A549 (cell line): Measurements from ENCODE around the gene RPLP2. TPM values are rescaled to one million over a fixed set of nuclear protein-coding genes. Genes with fewer than 3 reads are reported as not detected.

Experiments used
- CEBPB ChIP-seq, 2 experiments: fragments of >200 bp in 1 of 2; sonication (Bioruptor Twin) in 1 of 2; formaldehyde crosslinking in 1 of 2; IDR thresholded peaks; 2 replicates each; pipeline ENCODE4 v1.6.1; 2012 to 2016
- EHMT2 ChIP-seq: fragments of 200-600 bp; sonication (generic); IDR thresholded peaks from 2 replicates; pipeline ENCODE4 v1.6.1; 2016; ENCODE audit warnings: antibody characterized with exemption, low read depth, mild to moderate bottlenecking, moderate library complexity
- EP300 ChIP-seq, 2 experiments: fragments of >200 bp; sonication (Bioruptor Twin); formaldehyde crosslinking; IDR thresholded peaks; 2 replicates in 1 of 2; 3 replicates in 1 of 2; pipeline ENCODE4 v1.6.1; 2016 to 2017
- FOSB ChIP-seq: fragments of 250-450 bp; sonication (Bioruptor Pico); IDR thresholded peaks from 2 replicates; pipeline ENCODE4 v1.5.0; 2020; ENCODE audit warnings: mild to moderate bottlenecking, moderate library complexity
- FOSL2 ChIP-seq, 2 experiments: fragments of 450-650 bp in 1 of 2; fragments of >200 bp in 1 of 2; sonication (Bioruptor Twin) in 1 of 2; formaldehyde crosslinking; IDR thresholded peaks; 2 replicates each; pipeline versions ENCODE4 v1.5.0 to v1.6.1; 2016 to 2020; ENCODE audit warnings: mild to moderate bottlenecking in 1 of 2, moderate library complexity in 1 of 2
- HDAC2 ChIP-seq: fragments of 200-600 bp; sonication (generic); IDR thresholded peaks from 2 replicates; pipeline ENCODE4 v1.6.1; 2016
- HOXA7 ChIP-seq: fragments of 250-450 bp; sonication (Bioruptor Pico); IDR thresholded peaks from 2 replicates; pipeline ENCODE4 v1.5.0; 2020; ENCODE audit warnings: mild to moderate bottlenecking, moderate library complexity
- MAFK ChIP-seq: fragments of 450-650 bp; IDR thresholded peaks from 2 replicates; pipeline ENCODE4 v1.6.1; 2014; ENCODE audit not compliant: partially characterized antibody
- NFE2L2 ChIP-seq: fragments of 150-350 bp; conservative IDR thresholded peaks from 2 replicates; pipeline ENCODE4 v1.6.1; 2014; ENCODE audit warnings: low read length
- NR3C1 ChIP-seq: fragments of >200 bp; sonication (Bioruptor Twin); formaldehyde crosslinking; IDR thresholded peaks from 3 replicates; pipeline ENCODE4 v1.6.1; 2017
- POLR2AphosphoS2 ChIP-seq: conservative IDR thresholded peaks from 2 replicates; pipeline ENCODE4 v1.6.1; 2012; ENCODE audit warnings: low read length, improper control_type of control experiment, inconsistent platforms
- RAD21 ChIP-seq, 2 experiments: fragments of >200 bp in 1 of 2; sonication (Bioruptor Twin) in 1 of 2; formaldehyde crosslinking in 1 of 2; IDR thresholded peaks in 1 of 2; conservative IDR thresholded peaks in 1 of 2; 2 replicates in 1 of 2; 3 replicates in 1 of 2; pipeline ENCODE4 v1.6.1; 2012 to 2018; ENCODE audit warnings: inconsistent platforms in 1 of 2
- RARB ChIP-seq: fragments of 250-450 bp; sonication (Bioruptor Pico); IDR thresholded peaks from 2 replicates; pipeline ENCODE4 v1.8.0; 2021; ENCODE audit warnings: mild to moderate bottlenecking, moderate library complexity
- RCOR1 ChIP-seq: fragments of 150-350 bp; IDR thresholded peaks from 2 replicates; pipeline ENCODE4 v1.6.1; 2014; ENCODE audit warnings: antibody characterized with exemption, low read length, low read depth
- RFX5 ChIP-seq: fragments of 450-650 bp; IDR thresholded peaks from 2 replicates; pipeline ENCODE4 v1.7.1; 2014; ENCODE audit warnings: antibody characterized with exemption, mild to moderate bottlenecking, moderate library complexity
- RNF2 ChIP-seq: fragments of 200-600 bp; sonication (generic); IDR thresholded peaks from 2 replicates; pipeline ENCODE4 v1.6.1; 2016; ENCODE audit warnings: low read depth, mild to moderate bottlenecking, antibody characterized with exemption, moderate library complexity, borderline replicate concordance
- SREBF2 ChIP-seq: fragments of 450-650 bp; IDR thresholded peaks from 2 replicates; pipeline ENCODE4 v1.6.1; 2014; ENCODE audit warnings: mild to moderate bottlenecking, moderate library complexity
- TFCP2L1 ChIP-seq: fragments of 250-450 bp; sonication (Bioruptor Pico); IDR thresholded peaks from 2 replicates; pipeline ENCODE4 v1.5.0; 2021; ENCODE audit warnings: mild to moderate bottlenecking
- ZC3H11A ChIP-seq: fragments of 450-650 bp; IDR thresholded peaks from 2 replicates; pipeline ENCODE4 v1.6.1; 2014; ENCODE audit warnings: antibody characterized with exemption, mild to moderate bottlenecking
- polyA plus RNA-seq, 4 experiments: library from polyadenylated mRNA; depleted of rRNA in 3 of 4; stranded (reverse); fragments of >200 nt; fragmentation: RNase III in 1 of 4; extraction: RNeasy Plus Mini Kit Qiagen cat#74134 plus additional on column Dnase treatment in 1 of 4; gene quantifications; 2 replicates in 3 of 4; 3 replicates in 1 of 4; pipeline ENCODE4 v1.2.3, GENCODE V29; 2011 to 2017
- TF ChIP-seq, protein P1 (sequence below): fragments of >200 bp; sonication (Bioruptor Twin); formaldehyde crosslinking; IDR thresholded peaks from 3 replicates; pipeline ENCODE4 v1.5.1; 2016
- TF ChIP-seq, protein P2 (sequence below): fragments of 150-350 bp; IDR thresholded peaks from 2 replicates; pipeline ENCODE4 v1.6.1; 2014; ENCODE audit warnings: low read depth, mild to moderate bottlenecking, low read length
- TF ChIP-seq, protein P3 (sequence below): IDR thresholded peaks from 2 replicates; pipeline ENCODE4 v1.6.1; 2012
- TF ChIP-seq, protein P4 (sequence below): fragments of 250-450 bp; sonication (Bioruptor Pico); IDR thresholded peaks from 2 replicates; pipeline ENCODE4 v1.5.0; 2020; ENCODE audit warnings: low read depth, mild to moderate bottlenecking, moderate library complexity
- TF ChIP-seq, protein P5 (sequence below): IDR thresholded peaks from 2 replicates; pipeline ENCODE4 v1.6.1; 2012; ENCODE audit warnings: low read depth, borderline replicate concordance
- TF ChIP-seq, protein P6 (sequence below): fragments of 200-600 bp; sonication (generic); IDR thresholded peaks from 2 replicates; pipeline ENCODE4 v1.6.1; 2016; ENCODE audit warnings: antibody characterized with exemption, mild to moderate bottlenecking, moderate library complexity

RPLP2 gene
- polyA plus RNA-seq, 2 of the 4 experiments (the other 2 are of a cell fraction): 1,493 to 2,508 TPM

DNA sequence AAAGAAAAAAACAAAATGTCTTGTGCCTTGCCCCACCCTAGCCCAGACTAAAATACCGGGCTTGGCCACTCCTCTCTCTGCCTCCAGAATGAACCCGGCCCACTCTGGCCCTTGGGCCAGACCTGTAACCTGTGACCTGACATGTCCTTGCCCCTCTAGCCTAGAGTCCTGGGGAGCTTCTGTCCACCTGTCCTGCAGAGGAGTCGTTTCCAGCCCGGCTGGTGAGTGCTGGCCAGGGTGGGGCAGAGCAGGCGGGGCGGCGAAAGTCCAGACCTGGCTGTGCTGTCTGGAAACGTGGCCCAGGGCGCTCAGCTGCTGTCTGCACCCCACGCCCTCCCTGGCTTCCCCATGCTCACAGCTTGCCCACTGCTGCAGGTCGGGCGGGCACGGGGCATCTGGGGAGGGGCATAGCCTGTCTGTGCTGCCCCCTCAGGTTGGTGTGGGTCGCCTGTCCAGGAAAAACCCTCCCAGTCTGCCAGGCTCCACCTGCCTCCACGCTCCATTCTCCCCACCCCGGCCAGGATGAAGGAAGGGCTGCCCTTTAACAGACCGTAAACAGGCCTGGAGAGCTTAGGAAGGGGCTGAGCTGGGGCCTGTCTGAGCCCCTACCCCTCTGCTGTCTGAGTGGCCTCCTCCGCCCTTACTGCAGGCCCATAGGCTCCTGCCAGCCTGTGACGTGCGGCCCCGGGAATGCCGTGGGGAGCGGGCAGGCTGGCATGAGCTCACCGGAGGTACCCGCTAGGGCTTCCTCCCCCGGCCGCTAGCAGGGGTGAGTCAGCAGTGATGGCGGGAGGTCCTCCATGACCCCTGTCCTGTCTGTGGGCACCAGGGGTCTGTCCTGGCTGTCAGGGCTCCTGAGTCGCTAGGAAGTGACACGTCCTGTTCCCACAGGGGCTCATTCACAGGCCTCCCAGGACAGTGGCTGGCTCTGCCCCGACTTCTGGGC is 24.9 kb downstream of the RPLP2 start (continued):
- TF ChIP-seq, protein P1, sequence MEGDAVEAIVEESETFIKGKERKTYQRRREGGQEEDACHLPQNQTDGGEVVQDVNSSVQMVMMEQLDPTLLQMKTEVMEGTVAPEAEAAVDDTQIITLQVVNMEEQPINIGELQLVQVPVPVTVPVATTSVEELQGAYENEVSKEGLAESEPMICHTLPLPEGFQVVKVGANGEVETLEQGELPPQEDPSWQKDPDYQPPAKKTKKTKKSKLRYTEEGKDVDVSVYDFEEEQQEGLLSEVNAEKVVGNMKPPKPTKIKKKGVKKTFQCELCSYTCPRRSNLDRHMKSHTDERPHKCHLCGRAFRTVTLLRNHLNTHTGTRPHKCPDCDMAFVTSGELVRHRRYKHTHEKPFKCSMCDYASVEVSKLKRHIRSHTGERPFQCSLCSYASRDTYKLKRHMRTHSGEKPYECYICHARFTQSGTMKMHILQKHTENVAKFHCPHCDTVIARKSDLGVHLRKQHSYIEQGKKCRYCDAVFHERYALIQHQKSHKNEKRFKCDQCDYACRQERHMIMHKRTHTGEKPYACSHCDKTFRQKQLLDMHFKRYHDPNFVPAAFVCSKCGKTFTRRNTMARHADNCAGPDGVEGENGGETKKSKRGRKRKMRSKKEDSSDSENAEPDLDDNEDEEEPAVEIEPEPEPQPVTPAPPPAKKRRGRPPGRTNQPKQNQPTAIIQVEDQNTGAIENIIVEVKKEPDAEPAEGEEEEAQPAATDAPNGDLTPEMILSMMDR: no peak
- peak; percentile 55; the same call in 1 of the 2 replicates for TF ChIP-seq FOSL2 (IDR thresholded peaks at IDR 0.05)
- TF ChIP-seq FOSL2 (CRISPR knock-in tag; IDR thresholded peaks at IDR 0.05): peak; percentile 96
- TF ChIP-seq POLR2AphosphoS2: no peak; the same call in 1 of the 2 replicates
- no peak; a peak in 1 of 5 replicates for TF ChIP-seq EP300 (IDR thresholded peaks at IDR 0.05)
- TF ChIP-seq NR3C1: no peak
- no peak for TF ChIP-seq HOXA7 (CRISPR knock-in tag)
- peak; percentile 74; the same call in 1 of the 2 replicates for TF ChIP-seq TFCP2L1 (CRISPR knock-in tag)
- TF ChIP-seq, protein P2, sequence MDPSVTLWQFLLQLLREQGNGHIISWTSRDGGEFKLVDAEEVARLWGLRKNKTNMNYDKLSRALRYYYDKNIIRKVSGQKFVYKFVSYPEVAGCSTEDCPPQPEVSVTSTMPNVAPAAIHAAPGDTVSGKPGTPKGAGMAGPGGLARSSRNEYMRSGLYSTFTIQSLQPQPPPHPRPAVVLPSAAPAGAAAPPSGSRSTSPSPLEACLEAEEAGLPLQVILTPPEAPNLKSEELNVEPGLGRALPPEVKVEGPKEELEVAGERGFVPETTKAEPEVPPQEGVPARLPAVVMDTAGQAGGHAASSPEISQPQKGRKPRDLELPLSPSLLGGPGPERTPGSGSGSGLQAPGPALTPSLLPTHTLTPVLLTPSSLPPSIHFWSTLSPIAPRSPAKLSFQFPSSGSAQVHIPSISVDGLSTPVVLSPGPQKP: no peak
- no peak for TF ChIP-seq RNF2
- peak; percentile 42 for TF ChIP-seq FOSB (CRISPR knock-in tag)
- TF ChIP-seq EHMT2: no peak
- TF ChIP-seq, protein P3, sequence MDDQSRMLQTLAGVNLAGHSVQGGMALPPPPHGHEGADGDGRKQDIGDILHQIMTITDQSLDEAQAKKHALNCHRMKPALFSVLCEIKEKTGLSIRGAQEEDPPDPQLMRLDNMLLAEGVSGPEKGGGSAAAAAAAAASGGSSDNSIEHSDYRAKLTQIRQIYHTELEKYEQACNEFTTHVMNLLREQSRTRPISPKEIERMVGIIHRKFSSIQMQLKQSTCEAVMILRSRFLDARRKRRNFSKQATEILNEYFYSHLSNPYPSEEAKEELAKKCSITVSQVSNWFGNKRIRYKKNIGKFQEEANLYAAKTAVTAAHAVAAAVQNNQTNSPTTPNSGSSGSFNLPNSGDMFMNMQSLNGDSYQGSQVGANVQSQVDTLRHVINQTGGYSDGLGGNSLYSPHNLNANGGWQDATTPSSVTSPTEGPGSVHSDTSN: peak; percentile 77
- TF ChIP-seq RAD21 (conservative IDR thresholded peaks at IDR 0.05 in 1 of 2, IDR thresholded peaks at IDR 0.05 in 1 of 2): no peak
- TF ChIP-seq HDAC2: no peak
- TF ChIP-seq NFE2L2: peak; percentile 29; the same call in 1 of the 2 replicates
- peak; percentile 72; the same call in 1 of the 2 replicates for TF ChIP-seq RARB (CRISPR knock-in tag)
- TF ChIP-seq, protein P4, sequence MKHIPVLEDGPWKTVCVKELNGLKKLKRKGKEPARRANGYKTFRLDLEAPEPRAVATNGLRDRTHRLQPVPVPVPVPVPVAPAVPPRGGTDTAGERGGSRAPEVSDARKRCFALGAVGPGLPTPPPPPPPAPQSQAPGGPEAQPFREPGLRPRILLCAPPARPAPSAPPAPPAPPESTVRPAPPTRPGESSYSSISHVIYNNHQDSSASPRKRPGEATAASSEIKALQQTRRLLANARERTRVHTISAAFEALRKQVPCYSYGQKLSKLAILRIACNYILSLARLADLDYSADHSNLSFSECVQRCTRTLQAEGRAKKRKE (CRISPR knock-in tag): 0 out of 2 replicates have a peak, but pooled peaks have one; percentile 32
- TF ChIP-seq SREBF2: no peak
- peak in 1 of 2 experiments; percentile 30; a peak in 1 of 4 replicates for TF ChIP-seq CEBPB (IDR thresholded peaks at IDR 0.05)
- TF ChIP-seq MAFK: peak; percentile 82
- no peak for TF ChIP-seq ZC3H11A
- TF ChIP-seq, protein P5, sequence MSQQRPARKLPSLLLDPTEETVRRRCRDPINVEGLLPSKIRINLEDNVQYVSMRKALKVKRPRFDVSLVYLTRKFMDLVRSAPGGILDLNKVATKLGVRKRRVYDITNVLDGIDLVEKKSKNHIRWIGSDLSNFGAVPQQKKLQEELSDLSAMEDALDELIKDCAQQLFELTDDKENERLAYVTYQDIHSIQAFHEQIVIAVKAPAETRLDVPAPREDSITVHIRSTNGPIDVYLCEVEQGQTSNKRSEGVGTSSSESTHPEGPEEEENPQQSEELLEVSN: peak; percentile 37; the same call in 1 of the 2 replicates
- TF ChIP-seq RFX5: no peak
- TF ChIP-seq, protein P6, sequence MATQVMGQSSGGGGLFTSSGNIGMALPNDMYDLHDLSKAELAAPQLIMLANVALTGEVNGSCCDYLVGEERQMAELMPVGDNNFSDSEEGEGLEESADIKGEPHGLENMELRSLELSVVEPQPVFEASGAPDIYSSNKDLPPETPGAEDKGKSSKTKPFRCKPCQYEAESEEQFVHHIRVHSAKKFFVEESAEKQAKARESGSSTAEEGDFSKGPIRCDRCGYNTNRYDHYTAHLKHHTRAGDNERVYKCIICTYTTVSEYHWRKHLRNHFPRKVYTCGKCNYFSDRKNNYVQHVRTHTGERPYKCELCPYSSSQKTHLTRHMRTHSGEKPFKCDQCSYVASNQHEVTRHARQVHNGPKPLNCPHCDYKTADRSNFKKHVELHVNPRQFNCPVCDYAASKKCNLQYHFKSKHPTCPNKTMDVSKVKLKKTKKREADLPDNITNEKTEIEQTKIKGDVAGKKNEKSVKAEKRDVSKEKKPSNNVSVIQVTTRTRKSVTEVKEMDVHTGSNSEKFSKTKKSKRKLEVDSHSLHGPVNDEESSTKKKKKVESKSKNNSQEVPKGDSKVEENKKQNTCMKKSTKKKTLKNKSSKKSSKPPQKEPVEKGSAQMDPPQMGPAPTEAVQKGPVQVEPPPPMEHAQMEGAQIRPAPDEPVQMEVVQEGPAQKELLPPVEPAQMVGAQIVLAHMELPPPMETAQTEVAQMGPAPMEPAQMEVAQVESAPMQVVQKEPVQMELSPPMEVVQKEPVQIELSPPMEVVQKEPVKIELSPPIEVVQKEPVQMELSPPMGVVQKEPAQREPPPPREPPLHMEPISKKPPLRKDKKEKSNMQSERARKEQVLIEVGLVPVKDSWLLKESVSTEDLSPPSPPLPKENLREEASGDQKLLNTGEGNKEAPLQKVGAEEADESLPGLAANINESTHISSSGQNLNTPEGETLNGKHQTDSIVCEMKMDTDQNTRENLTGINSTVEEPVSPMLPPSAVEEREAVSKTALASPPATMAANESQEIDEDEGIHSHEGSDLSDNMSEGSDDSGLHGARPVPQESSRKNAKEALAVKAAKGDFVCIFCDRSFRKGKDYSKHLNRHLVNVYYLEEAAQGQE: peak; percentile 14; the same call in 1 of the 2 replicates
- no peak for TF ChIP-seq RCOR1
